ENCODE results near the gene SMARCC2. TPM values are rescaled to one million over a fixed set of nuclear protein-coding genes. Genes with fewer than 3 reads are reported as not detected.

SMARCC2 gene
- total and polyA plus RNA-seq, 2 of the 13 experiments (the other 11 are each of a cell fraction or from before 2014, with no cell fraction given): 21.3 to 24.1 TPM

- no peak for TF ChIP-seq RBAK (CRISPR knock-in tag; IDR thresholded peaks at IDR 0.05)
- TF ChIP-seq ZNF746 (CRISPR knock-in tag; IDR thresholded peaks at IDR 0.05): 0 out of 2 replicates have a peak, but pooled peaks have one; percentile 15
- TF ChIP-seq, protein P1, sequence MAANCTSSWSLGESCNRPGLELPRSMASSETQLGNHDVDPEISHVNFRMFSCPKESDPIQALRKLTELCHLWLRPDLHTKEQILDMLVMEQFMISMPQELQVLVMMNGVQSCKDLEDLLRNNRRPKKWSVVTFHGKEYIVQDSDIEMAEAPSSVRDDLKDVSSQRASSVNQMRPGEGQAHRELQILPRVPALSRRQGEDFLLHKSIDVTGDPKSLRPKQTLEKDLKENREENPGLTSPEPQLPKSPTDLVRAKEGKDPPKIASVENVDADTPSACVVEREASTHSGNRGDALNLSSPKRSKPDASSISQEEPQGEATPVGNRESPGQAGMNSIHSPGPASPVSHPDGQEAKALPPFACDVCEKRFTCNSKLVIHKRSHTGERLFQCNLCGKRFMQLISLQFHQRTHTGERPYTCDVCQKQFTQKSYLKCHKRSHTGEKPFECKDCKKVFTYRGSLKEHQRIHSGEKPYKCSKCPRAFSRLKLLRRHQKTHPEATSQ (CRISPR knock-in tag; IDR thresholded peaks at IDR 0.05; ENCODE audit: borderline replicate concordance): no peak
- peak; percentile 21; the same call in 1 of the 2 replicates for TF ChIP-seq ERF (CRISPR knock-in tag; IDR thresholded peaks at IDR 0.05)
- no peak for TF ChIP-seq ZNF30 (CRISPR knock-in tag; IDR thresholded peaks at IDR 0.05)
- peak; percentile 77 for TF ChIP-seq RBM22 (optimal IDR thresholded peaks at IDR 0.05; ENCODE audit: low read length)
- peak; percentile 88 for TF ChIP-seq ZNF670 (CRISPR knock-in tag; IDR thresholded peaks at IDR 0.05; ENCODE audit: borderline replicate concordance)
- TF ChIP-seq ZNF12 (CRISPR knock-in tag; IDR thresholded peaks at IDR 0.05): no peak
- no peak for TF ChIP-seq U2AF2 (IDR thresholded peaks at IDR 0.05; ENCODE audit: low read depth, low read length)
- no peak for TF ChIP-seq HOXD1 (CRISPR knock-in tag; IDR thresholded peaks at IDR 0.05)
- no peak for TF ChIP-seq ZFP90 (CRISPR knock-in tag; IDR thresholded peaks at IDR 0.05; ENCODE audit: borderline replicate concordance)
- no peak; the same call in 1 of the 2 replicates for TF ChIP-seq ZNF343 (CRISPR knock-in tag; IDR thresholded peaks at IDR 0.05)
- no peak for TF ChIP-seq ZNF484 (CRISPR knock-in tag; IDR thresholded peaks at IDR 0.05; ENCODE audit: borderline replicate concordance, low read depth)
- TF ChIP-seq ZNF598 (CRISPR knock-in tag; IDR thresholded peaks at IDR 0.05; ENCODE audit: borderline replicate concordance): no peak
- TF ChIP-seq, protein P2, sequence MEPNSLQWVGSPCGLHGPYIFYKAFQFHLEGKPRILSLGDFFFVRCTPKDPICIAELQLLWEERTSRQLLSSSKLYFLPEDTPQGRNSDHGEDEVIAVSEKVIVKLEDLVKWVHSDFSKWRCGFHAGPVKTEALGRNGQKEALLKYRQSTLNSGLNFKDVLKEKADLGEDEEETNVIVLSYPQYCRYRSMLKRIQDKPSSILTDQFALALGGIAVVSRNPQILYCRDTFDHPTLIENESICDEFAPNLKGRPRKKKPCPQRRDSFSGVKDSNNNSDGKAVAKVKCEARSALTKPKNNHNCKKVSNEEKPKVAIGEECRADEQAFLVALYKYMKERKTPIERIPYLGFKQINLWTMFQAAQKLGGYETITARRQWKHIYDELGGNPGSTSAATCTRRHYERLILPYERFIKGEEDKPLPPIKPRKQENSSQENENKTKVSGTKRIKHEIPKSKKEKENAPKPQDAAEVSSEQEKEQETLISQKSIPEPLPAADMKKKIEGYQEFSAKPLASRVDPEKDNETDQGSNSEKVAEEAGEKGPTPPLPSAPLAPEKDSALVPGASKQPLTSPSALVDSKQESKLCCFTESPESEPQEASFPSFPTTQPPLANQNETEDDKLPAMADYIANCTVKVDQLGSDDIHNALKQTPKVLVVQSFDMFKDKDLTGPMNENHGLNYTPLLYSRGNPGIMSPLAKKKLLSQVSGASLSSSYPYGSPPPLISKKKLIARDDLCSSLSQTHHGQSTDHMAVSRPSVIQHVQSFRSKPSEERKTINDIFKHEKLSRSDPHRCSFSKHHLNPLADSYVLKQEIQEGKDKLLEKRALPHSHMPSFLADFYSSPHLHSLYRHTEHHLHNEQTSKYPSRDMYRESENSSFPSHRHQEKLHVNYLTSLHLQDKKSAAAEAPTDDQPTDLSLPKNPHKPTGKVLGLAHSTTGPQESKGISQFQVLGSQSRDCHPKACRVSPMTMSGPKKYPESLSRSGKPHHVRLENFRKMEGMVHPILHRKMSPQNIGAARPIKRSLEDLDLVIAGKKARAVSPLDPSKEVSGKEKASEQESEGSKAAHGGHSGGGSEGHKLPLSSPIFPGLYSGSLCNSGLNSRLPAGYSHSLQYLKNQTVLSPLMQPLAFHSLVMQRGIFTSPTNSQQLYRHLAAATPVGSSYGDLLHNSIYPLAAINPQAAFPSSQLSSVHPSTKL (CRISPR knock-in tag; IDR thresholded peaks at IDR 0.05): no peak
- no peak; the same call in 1 of the 2 replicates for TF ChIP-seq FOXO1 (CRISPR knock-in tag; IDR thresholded peaks at IDR 0.05)
- no peak for TF ChIP-seq ZNF251 (CRISPR knock-in tag; IDR thresholded peaks at IDR 0.05)
- 0 out of 2 replicates have a peak, but pooled peaks have one; percentile 21 for TF ChIP-seq BRF2 (CRISPR knock-in tag; IDR thresholded peaks at IDR 0.05)
- TF ChIP-seq ZNF577 (CRISPR knock-in tag; IDR thresholded peaks at IDR 0.05; ENCODE audit: borderline replicate concordance, low read depth): no peak
- no peak for TF ChIP-seq SCMH1 (CRISPR knock-in tag; IDR thresholded peaks at IDR 0.05; ENCODE audit: borderline replicate concordance)
These were observed 31.0 kb downstream of the SMARCC2 start, which contains the start of gene MYL6 (continued) for GRCh38 chr12:56158029-56158925.
